A549 (cell line): ENCODE data around the gene KCNMA1. TPM values are rescaled to one million over a fixed set of nuclear protein-coding genes. Genes with fewer than 3 reads are reported as not detected.

ENCODE experiments used
- ATAC-seq, 2 experiments: fragments of 200-7000 bp in 1 of 2; fragments of >200 bp in 1 of 2; cut with Nextera tagmentation in 1 of 2; cut with Tn5 transposase in 1 of 2; 3 replicates each; pipeline versions ENCODE4 v1.8.0 to v1.9.1; 2018 to 2020; ENCODE audit warnings: mild to moderate bottlenecking in 1 of 2, moderate library complexity in 1 of 2
- CTCF ChIA-PET: fragments of 300-600 bp; sonication (Branson Sonifier 250); formaldehyde crosslinking; extraction: SDS; loops from one replicate; lab custom pipeline; 2021; ENCODE audit warnings: antibody characterized with exemption, inconsistent platforms; lab: Yijun Ruan, JAX
- POLR2A ChIA-PET: fragments of 350-600 bp; formaldehyde crosslinking; extraction: SDS; loops from one replicate; lab custom pipeline; 2021; ENCODE audit warnings: antibody characterized with exemption, inconsistent platforms; lab: Yijun Ruan, JAX
- DNase-seq, 2 experiments: peaks; one replicate each; pipeline versions ENCODE4 v3.0.0 to v3.0.0-alpha.2; 2011 to 2016; ENCODE audit warnings: low read depth in 1 of 2, low spot score in 1 of 2
- FAIRE-seq: peaks from 2 replicates; lab custom pipeline; 2011; peaks lifted over from hg19 to GRCh38; lab: Jason Lieb, UNC
- H3K27ac ChIP-seq, 2 experiments: fragments of >200 bp; sonication (Bioruptor Twin); formaldehyde crosslinking; 3 replicates each; pipeline ENCODE4 v1.5.1; 2016 to 2017
- H3K4me1 ChIP-seq: fragments of >200 bp; sonication (Bioruptor Twin); formaldehyde crosslinking; 3 replicates; pipeline ENCODE4 v1.6.1; 2016
- H3K4me2 ChIP-seq: fragments of >200 bp; sonication (Bioruptor Twin); formaldehyde crosslinking; 3 replicates; pipeline ENCODE4 v1.6.1; 2016
- H3K4me3 ChIP-seq: fragments of >200 bp; sonication (Bioruptor Twin); formaldehyde crosslinking; 3 replicates; pipeline ENCODE4 v1.5.1; 2016
- H3K9me3 ChIP-seq: fragments of >200 bp; sonication (Bioruptor Twin); formaldehyde crosslinking; 3 replicates; pipeline ENCODE4 v1.6.1; 2016
- CBX2 ChIP-seq: fragments of 200-600 bp; sonication (generic); IDR thresholded peaks from 2 replicates; pipeline ENCODE4 v1.6.1; 2016; ENCODE audit warnings: low read depth, mild to moderate bottlenecking, borderline replicate concordance
- CBX8 ChIP-seq: fragments of 200-600 bp; sonication (generic); IDR thresholded peaks from 2 replicates; pipeline ENCODE4 v1.6.1; 2016
- E2F6 ChIP-seq: IDR thresholded peaks from 2 replicates; pipeline ENCODE4 v1.6.1; 2012; ENCODE audit warnings: low read depth, borderline replicate concordance
- HOXA7 ChIP-seq: fragments of 250-450 bp; sonication (Bioruptor Pico); IDR thresholded peaks from 2 replicates; pipeline ENCODE4 v1.5.0; 2020; ENCODE audit warnings: mild to moderate bottlenecking, moderate library complexity
- HOXB13 ChIP-seq: fragments of 250-450 bp; sonication (Bioruptor Pico); IDR thresholded peaks from 2 replicates; pipeline ENCODE4 v1.5.0; 2020; ENCODE audit warnings: low read depth, mild to moderate bottlenecking, moderate library complexity
- HOXB5 ChIP-seq: fragments of 250-450 bp; sonication (Bioruptor Pico); IDR thresholded peaks from 2 replicates; pipeline ENCODE4 v1.5.0; 2020; ENCODE audit warnings: mild to moderate bottlenecking, moderate library complexity
- JUN ChIP-seq, 2 experiments: fragments of >200 bp; sonication (Bioruptor Twin); formaldehyde crosslinking; IDR thresholded peaks; 2 replicates in 1 of 2; 3 replicates in 1 of 2; pipeline ENCODE4 v1.6.1; 2016 to 2017
- JUNB ChIP-seq: fragments of >200 bp; sonication (Bioruptor Twin); formaldehyde crosslinking; IDR thresholded peaks from 2 replicates; pipeline ENCODE4 v1.6.1; 2016
- MAFK ChIP-seq: fragments of 450-650 bp; IDR thresholded peaks from 2 replicates; pipeline ENCODE4 v1.6.1; 2014; ENCODE audit not compliant: partially characterized antibody
- MAX ChIP-seq: IDR thresholded peaks from 2 replicates; pipeline ENCODE4 v1.6.1; 2012
- NFE2L2 ChIP-seq: fragments of 150-350 bp; conservative IDR thresholded peaks from 2 replicates; pipeline ENCODE4 v1.6.1; 2014; ENCODE audit warnings: low read length
- NPAS2 ChIP-seq: fragments of 250-450 bp; sonication (Bioruptor Pico); IDR thresholded peaks from 2 replicates; pipeline ENCODE4 v1.8.0; 2022; ENCODE audit warnings: mild to moderate bottlenecking, moderate library complexity, borderline replicate concordance
- NR3C1 ChIP-seq: fragments of >200 bp; sonication (Bioruptor Twin); formaldehyde crosslinking; IDR thresholded peaks from 3 replicates; pipeline ENCODE4 v1.6.1; 2017
- PBX3 ChIP-seq: IDR thresholded peaks from 2 replicates; pipeline ENCODE4 v1.6.1; 2012
- RAD21 ChIP-seq, 2 experiments: fragments of >200 bp in 1 of 2; sonication (Bioruptor Twin) in 1 of 2; formaldehyde crosslinking in 1 of 2; IDR thresholded peaks in 1 of 2; conservative IDR thresholded peaks in 1 of 2; 2 replicates in 1 of 2; 3 replicates in 1 of 2; pipeline ENCODE4 v1.6.1; 2012 to 2018; ENCODE audit warnings: inconsistent platforms in 1 of 2
- RCOR1 ChIP-seq: fragments of 150-350 bp; IDR thresholded peaks from 2 replicates; pipeline ENCODE4 v1.6.1; 2014; ENCODE audit warnings: antibody characterized with exemption, low read length, low read depth
- REST ChIP-seq: fragments of 200-600 bp; sonication (generic); IDR thresholded peaks from 2 replicates; pipeline ENCODE4 v1.6.1; 2016; ENCODE audit warnings: antibody characterized with exemption, mild to moderate bottlenecking, moderate library complexity
- RNF2 ChIP-seq: fragments of 200-600 bp; sonication (generic); IDR thresholded peaks from 2 replicates; pipeline ENCODE4 v1.6.1; 2016; ENCODE audit warnings: low read depth, mild to moderate bottlenecking, antibody characterized with exemption, moderate library complexity, borderline replicate concordance
- SMC3 ChIP-seq: fragments of >200 bp; sonication (Bioruptor Twin); formaldehyde crosslinking; IDR thresholded peaks from 3 replicates; pipeline ENCODE4 v1.6.1; 2018; ENCODE audit warnings: inconsistent platforms
- TP53 ChIP-seq: fragments of 250-450 bp; sonication (Bioruptor Pico); IDR thresholded peaks from 2 replicates; pipeline ENCODE4 v1.5.0; 2021; ENCODE audit warnings: mild to moderate bottlenecking, moderate library complexity
- ZC3H11A ChIP-seq: fragments of 450-650 bp; IDR thresholded peaks from 2 replicates; pipeline ENCODE4 v1.6.1; 2014; ENCODE audit warnings: antibody characterized with exemption, mild to moderate bottlenecking
- ZSCAN20 ChIP-seq: fragments of 250-450 bp; sonication (Bioruptor Pico); IDR thresholded peaks from 2 replicates; pipeline ENCODE4 v1.8.0; 2022; ENCODE audit warnings: mild to moderate bottlenecking, moderate library complexity
- WGBS: methylation state at CpG from one replicate; pipeline ENCODE4 v1.1.6; 2017; ENCODE audit errors: missing lambda C conversion rate; 5-methylcytosine and 5-hydroxymethylcytosine counted together
- polyA plus RNA-seq, 4 experiments: library from polyadenylated mRNA; depleted of rRNA in 3 of 4; stranded (reverse); fragments of >200 nt; fragmentation: RNase III in 1 of 4; extraction: RNeasy Plus Mini Kit Qiagen cat#74134 plus additional on column Dnase treatment in 1 of 4; gene quantifications; 2 replicates in 3 of 4; 3 replicates in 1 of 4; pipeline ENCODE4 v1.2.3, GENCODE V29; 2011 to 2017

KCNMA1 gene
- polyA plus RNA-seq, 2 of the 4 experiments (the other 2 are of a cell fraction) = 14.9 to 30.6 TPM

- H3K27ac ChIP-seq = no peak overlapping the region
- no peak for FAIRE-seq
Measured at GRCh38 chr10:77104459-77104980, 533.1 kb downstream of the KCNMA1 start.

GRCh38 chr10:77103213-77103612 is 534.4 kb downstream of the KCNMA1 start:
- DNase-seq = no peak
- H3K4me1 ChIP-seq = no peaks in the 10 kb centered on the region; the same call in 2 of the 3 replicates
- TF ChIP-seq JUNB (no peak), NFE2L2 (no peak)
- TF ChIP-seq, all 56 proteins: peak for 0
- Histone ChIP-seq H3K27ac (no peak overlapping the region), H3K4me3 (no peak overlapping the region), H3K9me3 (no peaks in the 10 kb centered on the region), H3K4me2 (no peak overlapping the region)
- FAIRE-seq = no peak
- 71% methylated on average over 4 of the region's 4 CpGs for WGBS
- ChIA-PET CTCF (interaction anchor here (1.1 kb wide), 1 partner anchor 15 kb away, joined by 3 read pairs; no protein-coding TSS in a partner anchor), POLR2A (no interaction called here)
- no peak for ATAC-seq

More at GRCh38 chr10:77104459-77104980, 533.1 kb downstream of the KCNMA1 start:
- Histone ChIP-seq H3K4me3 (no peak overlapping the region), H3K4me2 (no peak overlapping the region), H3K4me1 (no peaks in the 10 kb centered on the region; the same call in 2 of the 3 replicates)
- no peak for DNase-seq
- ChIA-PET POLR2A (no interaction called here), CTCF (no interaction called here)
- no peak for ATAC-seq
- no peak for TF ChIP-seq CBX2
- peak; percentile 16 for TF ChIP-seq MAFK
- TF ChIP-seq, all 56 proteins: peak for 1
- 57% methylated on average over 4 of the region's 4 CpGs for WGBS
- H3K9me3 ChIP-seq = no peaks in the 10 kb centered on the region

GRCh38 chr10:77101341-77101740 is 536.3 kb downstream of the KCNMA1 start:
- no peak for TF ChIP-seq HOXB13 (CRISPR knock-in tag)
- no peak for TF ChIP-seq NPAS2
- no peak for TF ChIP-seq REST
- no peak for TF ChIP-seq E2F6
- no peak for TF ChIP-seq SMC3
- TF ChIP-seq MAX = no peak
- TF ChIP-seq PBX3 = no peak
- TF ChIP-seq HOXB5 (CRISPR knock-in tag) = no peak
- no peak for TF ChIP-seq ZSCAN20
- TF ChIP-seq CBX8 = no peak
- TF ChIP-seq ZC3H11A = no peak
- no peak for TF ChIP-seq RNF2
- TF ChIP-seq HOXA7 (CRISPR knock-in tag) = no peak
- TF ChIP-seq RCOR1 = no peak
- TF ChIP-seq JUNB = no peak
- no peak for TF ChIP-seq JUN (IDR thresholded peaks at IDR 0.05)
- TF ChIP-seq NR3C1 = no peak
- no peak for TF ChIP-seq RAD21 (conservative IDR thresholded peaks at IDR 0.05 in 1 of 2, IDR thresholded peaks at IDR 0.05 in 1 of 2)
- TF ChIP-seq TP53 (CRISPR knock-in tag) = no peak
- no peak for TF ChIP-seq NFE2L2
- no peak overlapping the region for H3K4me3 ChIP-seq
- H3K4me1 ChIP-seq = no peaks in the 10 kb centered on the region; the same call in 2 of the 3 replicates
- no peak for ATAC-seq
- CTCF ChIA-PET = interaction anchor here (1.2 to 1.4 kb wide), 2 partner anchors 10 to 1191 kb away, joined by 3 to 4 read pairs; no protein-coding TSS in a partner anchor
- DNase-seq = no peak
- WGBS = 71% methylated on average over 5 of the region's 5 CpGs
- no peak overlapping the region for H3K4me2 ChIP-seq
- no peaks in the 10 kb centered on the region for H3K9me3 ChIP-seq
- H3K27ac ChIP-seq = no peak overlapping the region
- FAIRE-seq = no peak
- POLR2A ChIA-PET = no interaction called here
